Measurements from ENCODE around the gene NAV1. TPM values are rescaled to one million over a fixed set of nuclear protein-coding genes. Genes with fewer than 3 reads are reported as not detected.

NAV1 gene, protein sequence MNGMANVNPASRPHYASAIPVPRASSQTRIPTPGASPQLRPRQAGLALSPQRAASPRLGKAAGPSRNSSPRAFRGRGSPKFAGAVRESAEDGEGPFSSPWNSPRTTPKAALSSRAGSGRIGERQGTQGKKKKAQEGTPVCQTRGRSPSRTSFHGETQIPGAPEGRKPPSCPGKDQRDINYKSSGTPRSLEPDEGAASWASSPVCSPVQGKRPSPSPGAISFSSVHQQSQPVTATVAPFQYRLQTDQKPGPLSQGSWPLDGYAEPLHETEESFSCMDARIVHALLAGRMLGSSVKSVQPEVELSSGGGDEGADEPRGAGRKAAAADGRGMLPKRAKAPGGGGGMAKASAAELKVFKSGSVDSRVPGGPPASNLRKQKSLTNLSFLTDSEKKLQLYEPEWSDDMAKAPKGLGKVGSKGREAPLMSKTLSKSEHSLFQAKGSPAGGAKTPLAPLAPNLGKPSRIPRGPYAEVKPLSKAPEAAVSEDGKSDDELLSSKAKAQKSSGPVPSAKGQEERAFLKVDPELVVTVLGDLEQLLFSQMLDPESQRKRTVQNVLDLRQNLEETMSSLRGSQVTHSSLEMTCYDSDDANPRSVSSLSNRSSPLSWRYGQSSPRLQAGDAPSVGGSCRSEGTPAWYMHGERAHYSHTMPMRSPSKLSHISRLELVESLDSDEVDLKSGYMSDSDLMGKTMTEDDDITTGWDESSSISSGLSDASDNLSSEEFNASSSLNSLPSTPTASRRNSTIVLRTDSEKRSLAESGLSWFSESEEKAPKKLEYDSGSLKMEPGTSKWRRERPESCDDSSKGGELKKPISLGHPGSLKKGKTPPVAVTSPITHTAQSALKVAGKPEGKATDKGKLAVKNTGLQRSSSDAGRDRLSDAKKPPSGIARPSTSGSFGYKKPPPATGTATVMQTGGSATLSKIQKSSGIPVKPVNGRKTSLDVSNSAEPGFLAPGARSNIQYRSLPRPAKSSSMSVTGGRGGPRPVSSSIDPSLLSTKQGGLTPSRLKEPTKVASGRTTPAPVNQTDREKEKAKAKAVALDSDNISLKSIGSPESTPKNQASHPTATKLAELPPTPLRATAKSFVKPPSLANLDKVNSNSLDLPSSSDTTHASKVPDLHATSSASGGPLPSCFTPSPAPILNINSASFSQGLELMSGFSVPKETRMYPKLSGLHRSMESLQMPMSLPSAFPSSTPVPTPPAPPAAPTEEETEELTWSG (N-terminal part only)
- total RNA-seq, result 74.6 and 105 TPM in 2 replicates

DNA sequence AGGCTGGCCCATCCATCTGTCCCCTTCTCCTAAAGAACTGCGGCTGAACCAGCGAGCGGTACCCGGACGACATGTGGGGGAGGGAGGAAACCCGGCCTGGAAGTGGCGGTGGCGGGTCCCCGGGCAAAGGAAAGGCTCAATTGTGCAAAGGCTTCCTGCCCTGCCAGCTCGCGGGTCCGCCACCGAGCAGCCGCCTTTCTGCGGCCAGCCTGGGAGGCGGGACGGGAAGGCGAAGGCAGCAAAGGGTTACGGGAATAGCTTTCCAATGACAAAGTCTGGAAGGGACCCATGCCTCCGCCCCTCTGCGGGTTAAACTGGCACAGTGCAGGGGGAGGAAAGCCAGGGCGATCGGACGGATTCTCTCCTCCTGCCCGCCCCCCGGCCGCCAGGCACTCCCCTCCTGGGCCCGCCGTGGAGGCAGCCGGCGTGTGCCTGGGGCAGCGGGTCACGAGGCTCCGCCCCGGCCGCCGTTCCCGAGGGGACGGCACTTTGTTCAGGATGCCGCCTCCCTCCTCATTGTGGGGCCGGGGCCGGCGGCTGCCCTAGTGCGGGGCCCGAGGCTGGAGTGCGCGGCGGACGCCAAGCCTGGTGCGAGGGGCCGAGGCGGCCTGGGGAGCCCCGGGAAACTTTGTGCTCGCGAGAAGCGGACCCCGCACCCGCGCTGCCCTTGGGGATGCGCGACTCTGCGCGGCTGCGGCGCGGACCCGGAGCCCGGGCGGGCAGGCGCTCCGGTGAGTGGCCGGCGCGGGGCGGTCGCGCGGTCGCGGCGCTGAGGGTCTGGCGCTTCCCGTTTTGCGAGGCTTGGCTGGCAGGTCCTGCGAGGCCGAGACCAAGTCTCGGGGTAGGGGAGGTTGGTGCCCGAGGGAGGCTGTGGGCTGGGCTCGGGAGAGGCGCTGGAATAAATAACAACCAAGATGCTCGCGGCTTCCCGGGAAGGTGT is at the start of gene NAV1:
Gene NAV1 (plus strand): TSS at position 516 of the 940 bp plus-strand sequence. CDS start 83,758 bp downstream, outside the sequence.

DNA sequence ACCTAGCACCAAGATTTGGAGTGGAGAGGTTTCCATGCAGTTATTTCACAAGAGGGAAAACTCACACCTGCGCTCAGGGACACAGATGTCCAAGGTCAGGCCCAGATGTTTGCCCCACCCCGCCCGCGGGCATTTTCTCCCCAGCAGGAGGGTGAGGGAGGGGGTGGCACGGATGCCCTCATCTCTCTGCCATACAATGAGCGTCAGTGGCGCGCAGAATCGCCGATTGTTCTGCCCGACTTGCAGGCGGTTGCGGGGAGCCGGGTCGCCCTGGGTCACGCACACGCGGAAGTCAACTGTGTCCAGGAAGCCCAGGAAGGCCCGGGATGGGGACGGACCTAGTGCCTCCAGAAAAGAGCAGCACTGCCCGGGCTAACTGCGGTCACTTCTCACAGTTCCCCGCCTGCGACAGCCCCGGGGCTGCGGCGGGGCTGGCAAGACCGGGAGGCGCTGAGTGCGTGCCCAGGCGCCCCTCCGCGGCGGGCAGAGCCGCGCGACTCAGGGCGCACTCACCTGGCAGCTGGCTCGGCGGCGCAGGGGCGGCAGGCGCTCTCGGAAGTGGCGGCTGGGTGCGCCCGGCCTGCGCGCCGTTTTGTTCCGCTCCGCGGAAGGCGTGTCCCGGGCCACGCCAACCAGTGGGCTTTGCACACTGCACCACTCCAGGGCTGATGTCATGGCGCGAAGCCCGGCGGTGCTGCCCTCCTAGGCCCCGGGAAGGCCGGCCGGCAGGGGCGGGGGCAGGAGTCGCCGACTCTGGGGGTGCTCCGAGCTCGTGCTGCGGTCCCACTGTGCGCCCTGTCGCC is 32.2 kb upstream of the NAV1 start, which contains the start of gene CSRP1:
Gene CSRP1 (minus strand): TSS at position 567 of the 803 bp plus-strand sequence. CDS start 10,820 bp downstream, outside the sequence.

Other genes starting within 250 kb of the NAV1 start
- not detected in 2 replicates for gene TNNT2, start 161.4 kb upstream of the NAV1 start, total RNA-seq
- not detected in 2 replicates for gene LAD1, start 139.8 kb upstream of the NAV1 start, total RNA-seq
- not detected in 2 replicates for gene TNNI1, start 117.4 kb upstream of the NAV1 start, total RNA-seq
- gene PHLDA3, start 69.9 kb upstream of the NAV1 start, total RNA-seq, result 39.7 and 49.2 TPM in 2 replicates
- gene CSRP1, start 32.0 kb upstream of the NAV1 start, total RNA-seq, result 654 and 815 TPM in 2 replicates

All from cardiac atrium fibroblast (primary cell).